ENCODE results near the gene RASGRP4.

- TF ChIP-seq CTCF (IDR thresholded peaks at IDR 0.05 in 8 of 11, conservative IDR thresholded peaks at IDR 0.05 in 3 of 11) (no peak), POLR2A (IDR thresholded peaks at IDR 0.05) (no peak), POLR2AphosphoS5 (IDR thresholded peaks at IDR 0.05) (no peak)
Measured at GRCh38 chr19:38440592-38440991, 14.6 kb upstream of the RASGRP4 start.
